HEK293 (cell line): ENCODE data around the gene VILL.

Experiments
- CTCF ChIP-seq: fragments of 450-650 bp; formaldehyde crosslinking; IDR thresholded peaks from 2 replicates; pipeline ENCODE4 v1.5.1; 2016; ENCODE audit warnings: missing biosample characterization, missing genetic modification characterization
- REST ChIP-seq: fragments of 450-650 bp; formaldehyde crosslinking; IDR thresholded peaks from 2 replicates; pipeline ENCODE4 v1.5.1; 2016; ENCODE audit warnings: missing biosample characterization, missing genetic modification characterization
- ZBTB1 ChIP-seq: fragments of 450-650 bp; formaldehyde crosslinking; IDR thresholded peaks from 2 replicates; pipeline ENCODE4 v1.5.1; 2016; ENCODE audit warnings: missing biosample characterization, missing genetic modification characterization
- ZNF292 ChIP-seq: fragments of 450-650 bp; formaldehyde crosslinking; IDR thresholded peaks from 2 replicates; pipeline ENCODE4 v1.5.1; 2016; ENCODE audit warnings: low read depth, missing biosample characterization, missing genetic modification characterization, borderline replicate concordance
- ZNF311 ChIP-seq: fragments of 450-650 bp; formaldehyde crosslinking; IDR thresholded peaks from 2 replicates; pipeline ENCODE4 v1.5.1; 2017; ENCODE audit warnings: missing biosample characterization, missing genetic modification characterization, borderline replicate concordance
- ZNF324 ChIP-seq: fragments of 450-650 bp; formaldehyde crosslinking; IDR thresholded peaks from 2 replicates; pipeline ENCODE4 v1.5.1; 2016; ENCODE audit warnings: missing biosample characterization, missing genetic modification characterization
- ZNF626 ChIP-seq: fragments of 450-650 bp; sonication (Bioruptor Pico); formaldehyde crosslinking; IDR thresholded peaks from 2 replicates; pipeline ENCODE4 v1.5.1; 2018; ENCODE audit warnings: missing biosample characterization, missing genetic modification characterization, inconsistent platforms

GRCh38 chr3:38036906-38037305 lies 46.3 kb downstream of the VILL start:
- TF ChIP-seq ZNF311 (tag by site-specific recombination) (no peak), ZBTB1 (tag by site-specific recombination) (no peak), ZNF626 (tag by site-specific recombination) (no peak), REST (no peak), ZNF292 (tag by site-specific recombination) (no peak), ZNF324 (tag by site-specific recombination) (no peak), CTCF (no peak)
